Testis (tissue), 5 donors: ENCODE results near the gene MAGEB6. TPM values are rescaled to one million over a fixed set of nuclear protein-coding genes. Genes with fewer than 3 reads are reported as not detected.
"Not testable (repeated sequence)": the region's sequence is repeated elsewhere in the genome, so short reads cannot be mapped to it uniquely, and the experiment has no call there.

Experiments
- DNase-seq: peaks from one replicate; pipeline ENCODE4 v3.0.0-alpha.2; 2019
- H3K27ac ChIP-seq, 2 donors: fragments of 200-600 bp; sonication (generic); one replicate each; pipeline ENCODE4 v1.5.1; 2019
- H3K27me3 ChIP-seq: fragments of 200-600 bp; sonication (generic); one replicate; pipeline ENCODE4 v1.5.1; 2019
- H3K36me3 ChIP-seq: fragments of 200-600 bp; sonication (generic); one replicate; pipeline ENCODE4 v1.5.1; 2017; ENCODE audit warnings: low read depth; ENCODE audit errors: missing control alignments
- H3K4me1 ChIP-seq: fragments of 200-600 bp; sonication (generic); one replicate; pipeline ENCODE4 v1.5.1; 2019
- H3K4me3 ChIP-seq, 2 donors: fragments of 200-600 bp; sonication (generic); one replicate each; pipeline ENCODE4 v1.5.1; 2017 to 2019
- H3K9me3 ChIP-seq: fragments of 200-600 bp; sonication (generic); one replicate; pipeline ENCODE4 v1.5.1; 2017
- POLR2A ChIP-seq: fragments of 450-650 bp; IDR thresholded peaks from one replicate; pipeline ENCODE4 v1.6.1; 2017; ENCODE audit warnings: antibody characterized with exemption, mild to moderate bottlenecking, moderate library complexity
- WGBS, 2 donors: methylation state at CpG; one replicate each; pipeline ENCODE4 v1.1.5; 2018; 5-methylcytosine and 5-hydroxymethylcytosine counted together
- intact Hi-C: fragments of 100-400 bp; cut with DNase I; formaldehyde crosslinking; loops from one replicate; pipeline ENCODE4 v1.15.1; 2023; ENCODE audit warnings: low total_unique reads
- long read RNA-seq, 2 donors: transcript quantifications; one replicate each; lab custom pipeline, GENCODE V29; 2026
- polyA plus RNA-seq: library from polyadenylated mRNA; stranded (reverse); fragments of 350-450 nt; fragmentation: Illumina TruSeq; extraction: RNeasy Lipid Tissue Mini Kit (QIAGEN cat#74804); gene quantifications from one replicate; pipeline ENCODE4 v1.2.3, GENCODE V29; 2014; ENCODE audit warnings: low read depth, low replicate concordance; ENCODE audit not compliant: insufficient read depth
- total RNA-seq, 2 donors: library from RNA; depleted of rRNA; stranded (reverse); fragments of >200 nt; gene quantifications; one replicate each; pipeline ENCODE4 v1.2.3, GENCODE V29; 2016
- TF ChIP-seq, protein P1 (sequence below), 3 experiments: fragments of 450-650 bp in 2 of 3; fragments of 200-600 bp in 1 of 3; sonication (generic) in 1 of 3; IDR thresholded peaks; one replicate each; pipeline ENCODE4 v1.5.1; 2016 to 2019; ENCODE audit warnings: antibody characterized with exemption in 3 of 3, mild to moderate bottlenecking in 2 of 3, moderate library complexity in 1 of 3

MAGEB6 gene, protein sequence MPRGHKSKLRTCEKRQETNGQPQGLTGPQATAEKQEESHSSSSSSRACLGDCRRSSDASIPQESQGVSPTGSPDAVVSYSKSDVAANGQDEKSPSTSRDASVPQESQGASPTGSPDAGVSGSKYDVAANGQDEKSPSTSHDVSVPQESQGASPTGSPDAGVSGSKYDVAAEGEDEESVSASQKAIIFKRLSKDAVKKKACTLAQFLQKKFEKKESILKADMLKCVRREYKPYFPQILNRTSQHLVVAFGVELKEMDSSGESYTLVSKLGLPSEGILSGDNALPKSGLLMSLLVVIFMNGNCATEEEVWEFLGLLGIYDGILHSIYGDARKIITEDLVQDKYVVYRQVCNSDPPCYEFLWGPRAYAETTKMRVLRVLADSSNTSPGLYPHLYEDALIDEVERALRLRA
- total RNA-seq (1 to 10 TPM; 5.3 to 5.6 TPM), polyA plus RNA-seq (5.1 TPM)
- long read RNA-seq, donor 1, result 0 reads
- long read RNA-seq, donor 2, result 0 reads

DNA sequence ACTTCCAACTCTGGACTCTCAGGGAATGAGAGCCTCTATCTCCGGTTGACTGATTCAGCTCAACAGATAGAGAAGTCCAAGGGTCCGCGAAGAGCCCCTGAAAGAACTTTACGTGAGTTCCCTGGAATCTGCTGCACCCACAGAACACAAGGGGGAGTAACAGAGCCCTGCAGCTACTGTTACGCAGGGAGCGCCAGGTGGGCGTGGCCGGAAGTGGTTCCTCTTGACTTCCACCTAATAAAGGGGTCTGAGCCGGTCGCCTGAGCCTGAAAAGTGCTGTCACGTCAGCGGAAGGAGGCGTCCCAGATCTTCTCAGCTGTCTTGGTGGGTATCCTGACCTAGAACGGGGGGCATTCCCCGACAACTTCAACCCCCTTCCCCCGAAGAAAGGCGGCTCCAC, at the start of gene MAGEB6:
Gene MAGEB6, plus strand, starts transcription at position 237 of the 400 bp plus-strand sequence. CDS start 1,407 bp downstream, outside the sequence.
- peak within 1 kb of the TSS in 1 of 2 donors; percentile 7 for H3K4me3 ChIP-seq
- no peak for TF ChIP-seq POLR2A
- H3K27me3 ChIP-seq, result no peaks in the 10 kb centered on the region
- intact Hi-C loops, result no loop called here
- H3K36me3 ChIP-seq, result no peaks in the 10 kb centered on the region
- no peaks in the 10 kb centered on the region for H3K4me1 ChIP-seq
- WGBS, 2 donors, result 69 to 81% methylated on average over 9 to 17 of the region's 17 CpGs
- no peaks in the 10 kb centered on the region for H3K9me3 ChIP-seq
- peak; percentile 56 for DNase-seq
- no peak within 1 kb of the TSS for H3K27ac ChIP-seq

- Histone ChIP-seq H3K36me3 (no peaks in the 10 kb centered on the region), H3K4me1 (no peaks in the 10 kb centered on the region), H3K9me3 (no peaks in the 10 kb centered on the region), H3K4me3 (no peak overlapping the region), H3K27me3 (no peaks in the 10 kb centered on the region), H3K27ac (no peak overlapping the region)
- TF ChIP-seq POLR2A, result no peak
- TF ChIP-seq, protein P1, sequence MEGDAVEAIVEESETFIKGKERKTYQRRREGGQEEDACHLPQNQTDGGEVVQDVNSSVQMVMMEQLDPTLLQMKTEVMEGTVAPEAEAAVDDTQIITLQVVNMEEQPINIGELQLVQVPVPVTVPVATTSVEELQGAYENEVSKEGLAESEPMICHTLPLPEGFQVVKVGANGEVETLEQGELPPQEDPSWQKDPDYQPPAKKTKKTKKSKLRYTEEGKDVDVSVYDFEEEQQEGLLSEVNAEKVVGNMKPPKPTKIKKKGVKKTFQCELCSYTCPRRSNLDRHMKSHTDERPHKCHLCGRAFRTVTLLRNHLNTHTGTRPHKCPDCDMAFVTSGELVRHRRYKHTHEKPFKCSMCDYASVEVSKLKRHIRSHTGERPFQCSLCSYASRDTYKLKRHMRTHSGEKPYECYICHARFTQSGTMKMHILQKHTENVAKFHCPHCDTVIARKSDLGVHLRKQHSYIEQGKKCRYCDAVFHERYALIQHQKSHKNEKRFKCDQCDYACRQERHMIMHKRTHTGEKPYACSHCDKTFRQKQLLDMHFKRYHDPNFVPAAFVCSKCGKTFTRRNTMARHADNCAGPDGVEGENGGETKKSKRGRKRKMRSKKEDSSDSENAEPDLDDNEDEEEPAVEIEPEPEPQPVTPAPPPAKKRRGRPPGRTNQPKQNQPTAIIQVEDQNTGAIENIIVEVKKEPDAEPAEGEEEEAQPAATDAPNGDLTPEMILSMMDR (IDR thresholded peaks at IDR 0.05), result no peak
- 24 to 34% methylated on average over 2 of the region's 2 CpGs for WGBS, 2 donors
- DNase-seq, result no peak
- intact Hi-C loops, result no loop called here
Observed at GRCh38 chrX:26146024-26146423, 46.2 kb upstream of the MAGEB6 start.

- Histone ChIP-seq H3K27me3 (no peaks in the 10 kb centered on the region), H3K4me3 (no peak within 1 kb of the TSS), H3K4me1 (no peaks in the 10 kb centered on the region), H3K9me3 (no peaks in the 10 kb centered on the region), H3K36me3 (no peaks in the 10 kb centered on the region), H3K27ac (no peak within 1 kb of the TSS)
- no peak for TF ChIP-seq POLR2A
- TF ChIP-seq, protein P1 (IDR thresholded peaks at IDR 0.05), result no peak
- WGBS, 2 donors, result 90 to 93% methylated on average over 2 to 10 of the region's 10 CpGs
- no peak for DNase-seq
- intact Hi-C loops, result no loop called here
Observed at GRCh38 chrX:26160301-26160700, 31.9 kb upstream of the MAGEB6 start, which contains the start of gene MAGEB6B. Gene MAGEB6B (plus strand): TSS chrX:26160601. CDS start chrX:26160601, 0 bp downstream.

DNA sequence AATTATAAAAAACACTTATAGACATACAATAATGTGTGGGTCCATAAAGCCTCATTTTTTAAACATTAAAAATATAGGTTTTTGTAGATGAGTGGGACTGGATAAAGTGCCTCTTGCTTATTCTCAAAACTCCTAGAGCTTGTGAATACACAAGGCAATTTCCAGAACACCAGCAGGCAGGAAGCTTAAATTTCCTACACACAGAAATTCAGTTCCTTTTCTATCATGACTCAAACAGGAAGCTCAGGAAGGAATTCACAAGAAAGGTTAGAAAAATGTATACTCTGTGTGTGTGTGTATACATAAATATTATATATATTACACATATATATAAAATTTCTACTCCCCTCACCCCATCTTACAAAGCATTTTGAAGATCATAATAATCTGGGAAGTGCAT, 11.3 kb downstream of the MAGEB6 start:
- intact Hi-C loops, result no loop called here
- DNase-seq, result no peak

DNA sequence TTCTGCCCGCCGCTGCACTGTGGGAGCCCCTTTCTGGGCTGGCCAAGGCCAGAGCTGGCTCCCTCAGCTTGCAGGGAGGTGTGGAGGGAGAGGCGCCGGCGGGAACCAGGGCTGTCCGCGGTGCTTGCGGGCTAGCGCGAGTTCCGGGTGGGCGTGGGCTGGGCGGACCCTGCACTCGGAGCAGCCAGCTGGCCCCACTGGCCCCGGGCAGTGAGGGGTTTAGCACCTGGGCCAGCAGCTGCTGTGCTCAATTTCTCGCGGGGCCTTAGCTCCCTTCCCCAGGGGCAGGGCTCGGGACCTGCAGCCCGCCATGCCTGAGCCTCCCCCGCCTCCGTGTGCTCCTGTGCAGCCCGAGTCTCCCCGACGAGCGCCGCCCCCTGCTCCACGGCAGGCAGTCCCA, 12.5 kb downstream of the MAGEB6 start:
- H3K36me3 ChIP-seq, H3K27me3 ChIP-seq, intact Hi-C loops, DNase-seq, H3K4me1 ChIP-seq, H3K4me3 ChIP-seq, H3K9me3 ChIP-seq, H3K27ac ChIP-seq: not testable (repeated sequence)
- 67 to 73% methylated on average over 11 to 19 of the region's 27 CpGs for WGBS, 2 donors

More for the DNA sequence above, 11.3 kb downstream of the MAGEB6 start:
- TF ChIP-seq, protein P1 (IDR thresholded peaks at IDR 0.05), result no peak
- no peak for TF ChIP-seq POLR2A
- Histone ChIP-seq H3K27ac (no peak overlapping the region), H3K9me3 (no peaks in the 10 kb centered on the region), H3K4me3 (no peak overlapping the region), H3K36me3 (no peaks in the 10 kb centered on the region), H3K4me1 (no peaks in the 10 kb centered on the region), H3K27me3 (no peaks in the 10 kb centered on the region)
